ENCODE measurements around the gene DYNC2I2.

The DYNC2I2 gene

DNA sequence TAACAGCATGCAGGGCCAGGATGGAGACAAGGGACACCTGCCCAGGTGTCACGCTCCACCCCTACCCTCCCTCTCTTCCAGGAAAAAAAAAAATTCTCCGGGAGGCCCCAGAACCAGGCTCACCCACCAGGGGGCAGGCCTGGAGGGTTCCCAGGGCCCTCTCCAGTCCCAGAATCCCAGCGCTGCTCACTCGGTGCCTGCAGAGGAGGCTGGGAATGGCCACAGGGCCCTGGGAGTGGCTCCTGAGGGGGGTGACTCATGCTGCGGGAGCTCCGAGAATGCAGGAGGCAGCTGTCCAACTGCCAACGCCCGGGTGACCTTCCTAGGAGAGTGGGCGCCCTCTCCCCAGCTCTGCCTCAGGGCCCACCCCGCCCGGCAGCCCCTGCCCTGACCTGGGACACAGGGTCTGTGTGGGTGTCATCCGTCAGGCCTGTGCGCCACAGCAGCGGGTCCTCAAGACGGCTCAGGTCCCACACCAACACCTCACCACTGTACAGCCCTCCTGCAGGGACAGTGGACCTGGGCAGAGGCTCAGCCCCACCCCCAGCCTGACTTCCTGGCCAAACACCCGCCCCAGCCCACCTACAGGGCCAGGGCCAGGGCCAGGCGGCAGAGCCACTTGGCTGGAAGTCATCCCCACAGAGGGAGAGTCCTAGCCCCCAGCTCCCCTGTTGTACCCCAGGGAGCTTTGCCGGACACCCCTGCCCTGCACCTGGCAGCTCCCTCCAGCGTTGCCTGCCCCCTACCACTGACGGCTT, 21.2 kb downstream of the DYNC2I2 start:
- FAIRE-seq = no peak

DNA sequence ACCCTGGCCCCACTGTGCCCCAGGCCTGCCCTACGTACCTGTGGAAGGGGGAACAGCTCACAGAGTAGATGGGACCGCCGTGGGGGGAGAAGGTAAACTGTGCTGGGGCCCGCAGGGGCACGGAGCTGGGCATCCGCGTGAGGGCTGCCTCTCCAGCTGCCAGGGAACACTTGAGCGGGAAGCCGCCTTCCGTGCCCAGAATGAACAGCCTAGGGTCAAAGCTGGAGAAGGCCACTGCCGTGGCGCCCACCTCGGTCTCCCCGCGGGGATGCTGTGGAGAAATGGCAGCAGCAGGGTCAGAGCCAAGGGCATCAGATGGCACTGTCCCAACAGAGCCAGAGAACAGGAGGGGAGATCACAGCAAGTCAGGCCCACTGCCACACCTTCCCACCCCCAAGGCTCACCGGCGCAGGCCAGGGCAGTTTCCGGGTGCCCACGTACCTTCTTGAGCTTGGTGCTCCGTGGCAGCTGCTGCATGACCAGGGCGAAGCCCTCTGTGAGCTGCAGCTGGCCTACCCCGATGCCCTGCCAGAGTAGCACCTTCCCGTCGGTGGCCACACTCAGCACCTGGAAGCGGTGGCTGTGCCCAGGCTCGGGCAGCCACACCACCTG, 21.9 kb downstream of the DYNC2I2 start:
- no peak for FAIRE-seq

DNA sequence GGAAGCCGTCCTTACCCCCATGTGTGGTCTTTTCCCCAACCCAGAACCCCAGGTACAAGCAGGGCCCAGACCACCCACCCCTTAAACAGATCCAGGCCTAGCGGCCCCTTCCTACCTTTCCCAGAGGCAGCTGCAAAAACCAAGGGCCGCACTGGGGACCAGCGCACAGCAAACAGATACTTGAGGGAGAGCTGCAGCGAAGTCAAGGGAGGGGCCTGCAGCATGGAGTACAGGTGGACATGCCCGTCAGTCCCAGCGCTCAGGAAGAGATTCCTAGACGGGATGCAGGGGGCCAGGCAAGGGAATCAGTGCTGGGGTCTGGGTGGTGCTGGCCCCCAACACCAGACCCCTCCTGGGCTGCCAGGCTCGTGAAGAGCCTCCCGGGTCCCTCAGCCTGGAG, 22.5 kb downstream of the DYNC2I2 start:
- no peak for FAIRE-seq

DNA sequence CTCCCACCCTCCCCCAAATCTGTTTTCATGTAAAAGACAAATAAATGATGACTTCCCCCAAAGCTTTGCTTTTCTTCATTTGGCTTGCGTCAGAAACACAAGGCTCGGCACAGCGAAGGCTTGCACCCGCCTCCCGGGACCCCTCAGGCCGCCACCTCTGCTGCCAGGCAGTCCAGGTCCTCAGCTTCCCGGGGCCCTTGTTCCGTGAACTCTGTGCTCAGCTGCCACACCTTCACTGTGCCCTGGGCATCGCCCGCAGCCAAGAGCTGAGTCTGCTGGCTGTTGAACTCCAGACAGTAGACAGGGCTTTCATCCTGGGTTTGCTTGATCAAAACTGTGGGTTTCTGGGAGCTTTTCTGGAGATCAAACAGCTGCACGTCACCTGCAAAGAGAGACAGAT, 23.0 kb downstream of the DYNC2I2 start:
- no peak for FAIRE-seq

DNA sequence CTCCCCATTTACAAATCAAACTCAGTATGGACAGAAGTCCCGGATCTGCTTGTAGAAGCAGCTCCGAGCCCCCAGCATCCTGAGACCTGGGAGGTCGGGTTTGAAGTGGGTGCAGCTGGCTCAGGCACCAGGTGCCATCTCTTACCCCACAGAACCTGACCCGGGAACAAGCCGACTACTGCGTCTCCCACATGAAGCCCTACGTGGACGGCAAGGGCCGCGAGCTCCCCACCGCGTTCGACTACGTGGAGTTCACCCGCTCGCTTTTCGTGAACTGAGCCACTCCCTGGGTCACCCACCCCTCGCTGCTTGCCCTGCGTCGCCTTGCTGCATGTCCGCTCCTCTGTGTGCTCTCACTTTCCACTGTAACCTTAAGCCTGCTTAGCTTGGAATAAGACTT, 23.6 kb downstream of the DYNC2I2 start:
- no peak for FAIRE-seq

DNA sequence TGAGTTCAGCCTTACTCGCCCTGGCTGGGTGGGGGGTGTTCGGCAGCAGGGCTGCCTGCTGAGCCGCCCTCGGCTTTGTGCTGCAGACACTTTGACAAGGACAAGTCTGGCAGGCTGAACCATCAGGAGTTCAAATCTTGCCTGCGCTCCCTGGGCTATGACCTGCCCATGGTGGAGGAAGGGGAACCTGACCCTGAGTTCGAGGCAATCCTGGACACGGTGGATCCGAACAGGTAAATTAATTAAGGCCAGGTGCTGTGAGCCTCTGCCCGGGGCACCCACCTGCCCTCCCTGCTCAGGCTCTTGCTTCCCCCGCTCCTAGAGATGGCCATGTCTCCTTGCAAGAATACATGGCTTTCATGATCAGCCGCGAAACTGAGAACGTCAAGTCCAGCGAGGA, 24.2 kb downstream of the DYNC2I2 start:
- no peak for FAIRE-seq

DNA sequence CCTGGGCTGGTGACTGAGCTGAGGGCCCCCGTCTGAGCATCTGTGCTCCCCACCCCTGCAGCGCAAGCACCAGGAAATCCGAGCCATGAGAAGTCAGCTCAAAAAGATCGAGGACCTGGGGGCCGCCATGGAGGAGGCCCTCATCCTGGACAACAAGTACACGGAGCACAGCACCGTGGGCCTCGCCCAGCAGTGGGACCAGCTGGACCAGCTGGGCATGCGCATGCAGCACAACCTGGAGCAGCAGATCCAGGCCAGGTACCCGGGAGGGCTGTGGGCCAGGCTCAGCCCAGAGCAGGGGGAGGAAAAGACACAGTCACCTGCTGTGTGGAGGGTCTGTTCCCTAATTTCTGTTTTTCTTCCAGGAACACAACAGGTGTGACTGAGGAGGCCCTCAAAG, 24.6 kb downstream of the DYNC2I2 start:
- no peak for FAIRE-seq

DNA sequence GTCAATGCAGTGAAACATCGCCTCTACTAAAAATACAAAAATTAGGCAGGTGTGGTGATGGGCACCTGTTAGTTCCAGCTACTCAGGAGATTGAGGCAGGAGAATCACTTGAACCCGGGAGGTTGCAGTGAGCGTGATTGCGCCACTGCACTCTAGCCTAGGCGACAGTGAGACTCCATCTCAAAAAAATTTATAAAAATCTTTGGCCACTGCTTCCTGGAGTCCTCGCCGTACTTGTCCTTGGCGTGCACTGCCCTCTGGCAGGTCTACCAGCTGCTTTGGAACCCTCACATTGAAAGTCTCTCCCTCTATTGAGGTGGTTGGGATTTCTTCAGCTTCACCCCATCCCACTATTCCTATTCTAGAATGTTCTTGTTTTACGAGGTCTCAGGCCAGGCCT, 25.0 kb downstream of the DYNC2I2 start:
- FAIRE-seq = no peak

DNA sequence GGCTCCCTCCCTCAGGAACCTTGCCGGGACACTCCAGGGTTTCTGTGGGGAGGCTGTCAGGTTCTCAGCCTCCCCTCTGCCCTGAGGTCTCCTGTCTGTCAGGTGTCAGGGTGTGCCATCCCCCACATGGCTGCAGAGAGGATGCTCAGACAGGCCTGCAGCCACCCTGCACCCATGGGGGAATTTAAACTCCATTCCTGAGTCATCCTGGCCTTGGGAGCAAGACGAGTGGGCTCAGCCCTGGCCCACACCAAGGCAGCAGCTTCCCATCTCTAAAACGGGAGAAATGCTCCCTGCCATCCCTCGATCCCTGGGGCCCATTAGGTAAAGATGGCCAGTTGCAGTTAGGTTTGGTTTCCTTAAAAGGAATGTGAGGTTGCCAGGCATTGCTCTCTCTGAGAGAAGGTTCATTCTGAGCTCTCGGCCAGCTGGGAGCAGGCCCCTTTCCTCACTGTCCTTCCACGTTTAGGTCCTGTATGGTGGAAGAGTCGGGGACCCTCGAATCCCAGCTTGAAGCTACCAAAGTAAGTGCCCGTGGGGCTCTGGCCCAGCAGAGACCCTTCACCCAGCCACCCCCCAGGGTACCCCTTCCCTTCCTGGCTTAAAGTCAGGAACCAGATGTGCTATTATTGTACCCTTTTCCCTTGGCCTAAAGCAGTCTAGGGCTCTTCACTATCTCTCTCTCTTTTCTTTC, 26.6 kb downstream of the DYNC2I2 start:
- FAIRE-seq = no peak

DNA sequence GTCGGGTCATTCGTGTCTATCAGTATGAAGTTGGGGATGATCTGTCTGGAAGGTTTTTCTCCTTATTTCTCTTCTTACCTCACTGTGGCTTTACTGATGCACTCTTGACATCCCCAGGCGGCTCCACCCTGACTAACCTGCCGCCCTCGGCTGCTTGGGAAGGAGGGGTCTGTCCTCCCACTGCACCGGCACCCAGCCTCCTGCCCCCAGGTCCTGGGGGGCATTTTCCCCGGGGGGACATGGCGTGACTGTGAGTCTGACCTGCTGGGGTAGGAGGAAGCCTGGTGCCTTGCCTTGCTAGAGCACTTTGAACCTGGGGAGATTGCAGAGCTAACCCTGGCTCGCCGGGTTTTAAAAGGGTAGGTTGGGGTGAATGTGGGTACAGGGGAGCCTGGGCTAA, 27.5 kb downstream of the DYNC2I2 start:
- no peak for FAIRE-seq

DNA sequence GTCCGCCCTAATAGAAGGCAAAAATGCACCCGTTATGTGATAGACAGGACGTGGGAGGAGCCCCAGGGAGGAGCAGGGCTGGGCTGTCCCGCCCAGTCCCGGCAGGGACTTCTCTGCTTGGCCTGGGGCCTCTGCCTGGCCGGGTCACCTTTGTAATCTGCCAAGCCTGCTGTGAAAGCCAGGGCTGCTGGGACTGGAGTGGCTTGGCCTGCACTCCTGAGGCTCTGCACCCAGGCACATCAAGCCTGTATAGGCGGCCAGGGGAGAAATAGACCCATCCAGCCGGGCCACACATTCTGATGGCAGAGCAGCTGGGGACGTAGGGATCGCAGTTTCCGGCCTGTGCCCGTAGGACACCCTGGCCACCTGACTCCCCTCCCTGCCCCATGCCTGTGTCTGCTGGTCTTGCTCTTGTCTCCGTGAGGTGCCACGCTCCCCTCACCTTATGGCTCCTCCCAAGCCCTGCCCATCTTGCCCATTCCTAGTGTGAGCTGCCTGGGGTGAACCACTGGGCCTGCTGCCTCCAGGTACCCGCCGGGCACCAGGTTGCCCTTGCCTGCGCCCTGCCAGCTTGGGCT, 28.1 kb downstream of the DYNC2I2 start:
- FAIRE-seq = no peak

DNA sequence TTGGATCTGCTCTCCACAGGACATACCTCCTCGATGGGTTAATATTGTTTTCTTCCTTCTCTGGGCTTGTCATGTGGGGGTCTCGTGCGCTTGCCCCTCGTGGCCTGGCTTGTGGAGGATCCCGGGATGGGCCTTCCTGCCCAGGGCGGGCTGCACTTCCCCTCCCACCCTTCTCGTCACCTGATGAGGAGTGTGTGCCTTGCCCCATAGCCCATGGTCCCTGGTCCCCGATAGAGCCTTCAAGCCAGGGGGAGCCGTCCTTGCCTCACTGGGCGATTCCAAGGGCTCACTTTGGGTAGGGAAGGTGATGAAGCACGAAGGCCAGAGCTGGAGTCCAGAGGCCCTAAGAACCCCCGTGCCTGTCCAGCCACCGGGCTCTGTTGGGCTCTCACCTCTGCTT, 28.7 kb downstream of the DYNC2I2 start:
- FAIRE-seq = no peak

DNA sequence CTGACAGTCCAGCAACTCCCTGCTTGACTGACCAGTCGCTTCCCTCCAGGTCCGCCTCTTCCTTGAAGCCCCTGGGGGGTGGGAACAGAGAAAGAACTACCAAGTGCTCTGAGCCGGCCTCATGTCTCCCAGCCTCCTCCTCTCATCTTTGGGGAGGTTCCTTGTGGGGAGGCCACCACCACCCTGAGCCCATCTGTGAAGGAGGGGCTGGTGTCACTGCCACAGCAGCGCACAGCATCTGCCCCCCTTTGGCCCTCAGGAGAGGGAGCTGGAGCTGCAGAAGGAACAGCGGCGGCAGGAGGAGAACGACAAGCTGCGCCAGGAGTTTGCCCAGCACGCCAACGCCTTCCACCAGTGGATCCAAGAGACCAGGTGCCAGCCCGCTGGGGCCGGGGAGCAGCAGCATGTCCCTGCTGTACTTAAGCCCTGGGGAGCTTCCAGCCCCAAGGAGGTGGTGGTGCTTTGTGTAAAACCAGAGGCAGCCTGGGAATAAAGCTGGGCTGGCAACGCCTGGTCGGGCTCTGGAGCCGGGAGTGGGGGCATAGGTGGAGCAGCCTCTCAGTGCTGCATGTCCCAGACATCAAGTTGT, 29.4 kb downstream of the DYNC2I2 start:
- FAIRE-seq = no peak

DNA sequence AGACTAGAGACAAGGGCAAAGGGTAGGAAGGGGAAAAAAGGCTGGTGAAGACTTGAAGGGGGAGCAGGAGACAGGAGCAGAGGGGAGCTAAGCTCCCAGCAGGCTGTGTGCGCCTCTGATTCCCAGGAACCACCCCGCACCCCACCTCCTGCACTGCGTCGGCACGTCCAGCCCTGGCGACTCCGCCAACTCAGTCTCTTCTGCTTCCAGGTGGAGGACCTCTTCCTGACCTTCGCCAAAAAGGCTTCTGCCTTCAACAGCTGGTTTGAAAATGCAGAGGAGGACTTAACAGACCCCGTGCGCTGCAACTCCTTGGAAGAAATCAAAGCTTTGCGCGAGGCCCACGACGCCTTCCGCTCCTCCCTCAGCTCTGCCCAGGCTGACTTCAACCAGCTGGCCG, 30.5 kb downstream of the DYNC2I2 start:
- no peak for FAIRE-seq

DNA sequence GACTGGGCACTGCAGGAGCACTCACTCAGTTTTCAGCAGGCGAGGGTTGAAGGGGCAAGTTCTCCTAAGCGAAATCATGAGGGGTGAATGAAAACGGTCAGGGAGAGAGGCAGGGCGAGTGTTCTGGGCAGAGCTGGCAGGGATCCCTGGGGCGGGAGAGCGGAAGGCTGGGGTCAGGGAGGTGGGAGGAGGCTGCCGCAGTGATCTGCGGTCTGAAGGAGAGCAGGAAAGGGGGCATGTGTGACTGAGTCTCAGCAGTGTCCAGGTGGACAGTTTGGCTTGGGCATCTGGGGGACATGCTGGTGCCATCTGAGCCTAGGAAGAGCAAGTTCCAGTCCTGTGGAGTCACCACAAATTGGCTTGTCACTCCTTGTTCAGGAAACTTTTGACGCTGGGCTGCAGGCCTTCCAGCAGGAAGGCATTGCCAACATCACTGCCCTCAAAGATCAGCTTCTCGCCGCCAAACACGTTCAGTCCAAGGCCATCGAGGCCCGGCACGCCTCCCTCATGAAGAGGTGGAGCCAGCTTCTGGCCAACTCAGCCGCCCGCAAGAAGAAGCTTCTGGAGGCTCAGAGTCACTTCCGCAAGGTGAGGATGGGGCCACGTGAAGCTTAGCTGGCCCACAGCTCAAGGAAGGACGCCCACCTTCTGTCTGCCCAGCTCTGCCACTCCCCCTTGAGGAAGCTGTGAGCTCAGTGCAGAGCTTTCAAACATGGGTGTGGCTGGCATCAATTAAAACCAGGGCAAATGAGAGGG, 31.1 kb downstream of the DYNC2I2 start:
- no peak for FAIRE-seq

DNA sequence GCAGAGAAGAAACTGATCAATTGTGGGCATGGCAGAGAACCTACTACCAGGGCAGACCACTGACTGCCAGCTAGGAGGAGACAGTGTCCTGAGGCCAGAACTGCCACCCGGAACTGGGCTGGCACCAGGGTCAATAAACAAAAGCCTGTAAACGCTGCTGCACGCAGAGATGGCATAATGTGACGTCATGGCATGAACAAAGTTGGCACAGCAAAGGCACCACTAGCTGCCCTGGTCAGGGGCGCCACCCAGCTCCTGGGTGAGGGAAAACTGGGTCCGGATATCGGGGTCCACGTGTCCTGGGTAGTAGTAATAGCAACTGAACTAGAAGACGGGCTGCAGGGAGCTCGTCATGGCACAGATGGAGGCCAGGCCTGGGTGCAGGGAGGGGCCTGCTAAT, 32.1 kb downstream of the DYNC2I2 start:
- FAIRE-seq = no peak

DNA sequence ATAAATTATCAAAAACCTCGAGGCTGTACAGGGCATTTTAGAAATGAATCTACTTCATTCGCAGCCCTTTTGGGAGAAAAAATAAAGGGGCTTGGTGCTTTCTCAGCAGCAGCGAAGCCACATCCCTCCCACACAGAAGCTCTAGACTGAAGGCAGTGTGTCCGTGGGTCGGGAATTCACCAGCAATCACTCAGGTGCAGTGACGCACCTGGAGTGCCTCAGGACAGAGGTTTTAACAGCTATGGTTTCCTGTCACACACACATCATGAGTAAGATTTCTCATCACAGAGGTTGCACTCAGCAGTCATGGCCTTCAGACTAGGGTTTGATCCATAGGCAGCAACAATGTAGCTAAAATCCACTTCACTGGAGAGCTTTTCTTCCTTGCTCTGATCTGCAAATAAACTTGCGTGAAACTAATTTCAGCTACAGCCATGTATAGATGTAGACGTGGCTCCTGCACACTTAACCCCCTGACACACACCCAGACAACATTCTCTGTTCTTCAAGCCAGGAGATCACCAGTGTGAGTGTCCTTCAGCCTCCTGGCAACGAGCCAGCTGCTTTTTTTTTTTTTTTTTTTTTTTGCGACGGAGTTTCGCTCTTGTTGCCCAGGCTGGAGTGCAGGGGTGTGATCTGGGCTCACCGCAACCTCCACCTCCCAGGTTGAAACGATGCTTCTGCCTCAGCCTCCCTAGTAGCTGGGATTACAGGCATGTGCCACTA, 34.8 kb downstream of the DYNC2I2 start:
- no peak for FAIRE-seq

DNA sequence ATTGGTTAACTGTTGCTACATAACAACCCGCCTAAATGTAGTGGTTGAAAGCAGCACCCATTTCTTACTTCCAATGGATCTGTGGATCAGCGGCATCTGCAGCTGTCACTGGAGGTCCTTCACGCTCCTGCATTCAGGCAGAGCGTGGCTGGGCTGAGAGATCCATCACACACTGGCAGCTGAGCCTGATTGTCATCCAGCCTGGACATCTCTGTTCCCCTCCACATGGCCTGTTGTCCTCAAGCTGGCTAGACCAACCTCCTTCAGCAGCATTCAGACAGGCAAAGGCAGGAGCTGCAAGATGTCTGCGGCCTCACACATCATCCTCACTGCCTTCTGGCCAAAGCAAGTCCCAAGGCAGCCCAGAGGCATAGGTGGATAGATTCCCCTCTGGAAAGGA, 36.9 kb downstream of the DYNC2I2 start:
- no peak for FAIRE-seq

DNA sequence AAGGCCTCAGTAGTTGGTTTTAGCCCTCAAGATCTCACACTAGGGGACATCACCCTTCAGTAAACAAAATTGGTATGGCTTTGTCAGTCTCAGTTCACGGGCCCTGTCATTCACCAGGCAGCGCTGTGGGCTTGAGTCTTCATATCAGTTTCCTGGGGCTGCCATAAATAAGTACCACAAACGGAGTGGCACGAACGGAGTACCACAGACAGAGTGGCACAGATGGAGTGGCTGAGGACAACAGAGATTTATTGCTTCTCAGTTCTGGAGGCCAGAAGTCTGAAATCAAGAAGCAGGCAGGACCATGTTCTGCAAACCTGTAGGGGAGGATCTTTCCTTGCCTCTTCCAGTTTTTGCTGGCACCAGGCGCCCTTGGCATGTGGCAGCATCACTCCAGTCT, 37.5 kb downstream of the DYNC2I2 start:
- FAIRE-seq = no peak

DNA sequence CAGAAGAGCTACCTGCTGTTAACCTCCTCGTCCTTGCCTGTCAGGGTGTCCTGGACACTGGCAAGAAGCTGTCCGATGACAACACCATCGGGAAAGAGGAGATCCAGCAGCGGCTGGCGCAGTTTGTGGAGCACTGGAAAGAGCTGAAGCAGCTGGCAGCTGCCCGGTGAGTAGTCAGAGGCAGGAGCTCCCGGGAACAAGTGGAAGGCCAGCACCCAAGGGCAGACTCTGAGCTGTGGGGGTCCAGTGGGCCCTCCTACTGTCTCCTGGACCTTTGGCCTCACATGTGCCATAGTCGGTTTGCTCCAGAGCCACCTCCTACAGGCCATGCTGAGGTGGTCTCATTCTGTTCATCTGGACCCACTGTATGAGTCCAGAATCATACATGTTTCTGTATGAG, 38.7 kb downstream of the DYNC2I2 start:
- FAIRE-seq = no peak

DNA sequence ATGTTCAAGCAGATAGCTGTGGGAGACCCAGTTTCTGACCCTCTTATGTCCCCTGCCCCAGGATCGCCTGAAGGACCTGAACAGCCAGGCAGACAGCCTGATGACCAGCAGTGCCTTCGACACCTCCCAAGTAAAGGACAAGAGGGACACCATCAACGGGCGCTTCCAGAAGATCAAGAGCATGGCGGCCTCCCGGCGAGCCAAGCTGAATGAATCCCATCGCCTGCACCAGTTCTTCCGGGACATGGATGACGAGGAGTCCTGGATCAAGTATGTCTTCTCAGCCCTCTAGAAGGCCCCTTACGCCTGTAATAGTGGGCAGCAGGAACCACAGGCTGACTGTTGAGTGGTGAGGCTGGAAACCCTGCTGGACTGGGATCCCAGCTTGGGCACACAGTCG, 41.1 kb downstream of the DYNC2I2 start:
- no peak for FAIRE-seq

DNA sequence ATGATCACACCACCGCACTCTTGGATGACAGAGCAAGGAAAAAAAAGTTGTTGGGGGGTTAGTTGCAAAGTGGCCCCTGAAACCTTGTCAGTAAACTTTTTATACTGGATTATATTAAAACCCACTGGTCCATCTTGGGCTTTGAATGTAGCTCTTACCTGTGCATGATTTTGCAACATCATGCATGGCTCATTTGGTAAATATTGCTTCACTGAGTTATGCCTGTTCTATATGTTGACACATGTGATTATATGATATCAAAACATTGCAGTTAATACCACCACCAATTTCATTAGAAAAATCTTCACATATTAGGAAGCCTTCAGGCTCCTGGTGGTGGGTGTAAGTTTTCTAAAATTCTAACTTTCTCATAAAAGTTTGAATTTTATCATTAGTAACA, 41.9 kb downstream of the DYNC2I2 start:
- FAIRE-seq = no peak

Data from endometrium (tissue), 2 donors.